Gastrocnemius medialis (tissue), 4 donors: ENCODE measurements around the gene GPAT3. TPM values are rescaled to one million over a fixed set of nuclear protein-coding genes. Genes with fewer than 3 reads are reported as not detected.
"Not testable (repeated sequence)": the region's sequence is repeated elsewhere in the genome, so short reads cannot be mapped to it uniquely, and the experiment has no call there.

ENCODE experiments used
- ATAC-seq, 2 donors: fragments of 150-250 bp; one replicate each; pipeline ENCODE4 v1.9.1; 2016
- DNase-seq, 2 donors: peaks; one replicate each; pipeline ENCODE4 v3.0.0-alpha.2; 2019
- H3K27ac ChIP-seq, 4 donors: fragments of 200-600 bp; sonication (generic); 1 replicate in 1 of 4; 2 replicates in 3 of 4; pipeline ENCODE4 v1.5.1; 2016 to 2018; ENCODE audit warnings: mild to moderate bottlenecking in 2 of 4, moderate library complexity in 1 of 4
- H3K27me3 ChIP-seq, 3 donors: fragments of 200-600 bp; sonication (generic) in 2 of 3; 1 replicate in 1 of 3; 2 replicates in 2 of 3; pipeline versions ENCODE4 v1.5.1 to v1.6.0; 2016 to 2019; ENCODE audit warnings: mild to moderate bottlenecking in 1 of 3, moderate library complexity in 1 of 3
- H3K36me3 ChIP-seq, 2 donors: fragments of 200-600 bp; sonication (generic) in 1 of 2; one replicate each; pipeline ENCODE4 v1.5.1; 2017 to 2018
- H3K4me1 ChIP-seq, 2 donors: fragments of 200-600 bp; sonication (generic) in 1 of 2; one replicate each; pipeline ENCODE4 v1.5.1; 2016 to 2017; ENCODE audit warnings: mild to moderate bottlenecking in 2 of 2
- H3K4me3 ChIP-seq, 4 donors: fragments of 200-600 bp; sonication (generic) in 3 of 4; 1 replicate in 1 of 4; 2 replicates in 3 of 4; pipeline ENCODE4 v1.5.1; 2016 to 2019; ENCODE audit warnings: mild to moderate bottlenecking in 2 of 4
- H3K9me3 ChIP-seq, 3 donors: fragments of 200-600 bp; sonication (generic) in 2 of 3; 1 replicate in 1 of 3; 2 replicates in 2 of 3; pipeline ENCODE4 v1.5.1; 2016 to 2019
- CTCF ChIP-seq, 5 experiments: fragments of 450-650 bp in 3 of 5; fragments of 200-600 bp in 2 of 5; sonication (generic) in 2 of 5; IDR thresholded peaks in 4 of 5; conservative IDR thresholded peaks in 1 of 5; 1 replicate in 4 of 5; 2 replicates in 1 of 5; pipeline ENCODE4 v1.5.1; 2016 to 2019; ENCODE audit warnings: antibody characterized with exemption in 5 of 5, mild to moderate bottlenecking in 3 of 5, moderate library complexity in 3 of 5
- POLR2A ChIP-seq, 2 donors: fragments of 450-650 bp; IDR thresholded peaks; one replicate each; pipeline ENCODE4 v1.6.1; 2017; ENCODE audit warnings: antibody characterized with exemption in 2 of 2, mild to moderate bottlenecking in 2 of 2, moderate library complexity in 2 of 2
- in situ Hi-C, 4 donors: fragments of 200-750 bp; cut with MboI; loops; one replicate each; pipeline versions ENCODE4 v1.15.0 to v1.8.0; 2017; ENCODE audit warnings: low sequenced_read_pairs in 4 of 4
- intact Hi-C: fragments of 100-400 bp; cut with DNase I; formaldehyde crosslinking; loops from one replicate; pipeline ENCODE4 v1.15.1; 2023; ENCODE audit warnings: low total_unique reads
- total RNA-seq, 4 donors: library from RNA; depleted of rRNA; stranded (reverse); fragments of >200 nt; gene quantifications; one replicate each; pipeline versions ENCODE4 v1.1.0 to v1.2.3, GENCODE V29; 2016

Gene GPAT3
- total RNA-seq: 100 to 1,000 TPM in 1 of 4 donors, 10 to 100 TPM in 2, 1 to 10 TPM in 1; 9.5 to 183 (median 26.5) TPM

- Histone ChIP-seq H3K4me3 (peak within 1 kb of the TSS; percentile 81 to 95 (median 86)), H3K27me3 (no peaks in the 10 kb centered on the region), H3K9me3 (no peaks in the 10 kb centered on the region), H3K4me1 (peaks cover 14 to 17% of the 10 kb centered on the region in 2 donors), H3K36me3 (no peaks in the 10 kb centered on the region), H3K27ac (peak within 1 kb of the TSS; percentile 95 to 99 (median 98))
- DNase-seq (peak; percentile 86 to 94), ATAC-seq (peak; percentile 81 to 87)
- intact Hi-C loops: loop anchor here (1.0 to 5.0 kb wide), 5 partner anchors 26 to 91 kb away; partner anchors contain the start of gene ABRAXAS1
- in situ Hi-C loops: loop anchor here in 1 of 4 donors (5.0 kb wide), 1 partner anchor 92 kb away; no protein-coding TSS in a partner anchor
- TF ChIP-seq POLR2A (IDR thresholded peaks at IDR 0.05) (peak; percentile 88 to 93), CTCF (IDR thresholded peaks at IDR 0.05 in 4 of 5, conservative IDR thresholded peaks at IDR 0.05 in 1 of 5) (no peak)
These were observed at the start of gene GPAT3 for GRCh38 chr4:83535520-83536361. Gene GPAT3 (plus strand): TSS chr4:83536108. CDS start chr4:83536623, 515 bp downstream.

- H3K4me1 ChIP-seq: peaks cover 13% of the 10 kb centered on the region in 2 donors
- no peak for TF ChIP-seq CTCF (IDR thresholded peaks at IDR 0.05 in 4 of 5, conservative IDR thresholded peaks at IDR 0.05 in 1 of 5)
- no peak for TF ChIP-seq POLR2A (IDR thresholded peaks at IDR 0.05)
- peaks cover 0 to 2% of the 10 kb centered on the region in 2 donors for H3K36me3 ChIP-seq
- in situ Hi-C loops (no loop called here), intact Hi-C loops (no loop called here)
- H3K9me3 ChIP-seq: no peaks in the 10 kb centered on the region
- H3K27me3 ChIP-seq: no peaks in the 10 kb centered on the region
- no peak overlapping the region for H3K4me3 ChIP-seq
- DNase-seq (no peak), ATAC-seq (no peak)
- no peak overlapping the region for H3K27ac ChIP-seq
These were observed 49.3 kb upstream of the GPAT3 start for GRCh38 chr4:83486457-83487129.

- no peak overlapping the region for H3K27ac ChIP-seq
- H3K4me1 ChIP-seq: peaks cover 6% of the 10 kb centered on the region in 2 donors
- no peak for TF ChIP-seq CTCF (IDR thresholded peaks at IDR 0.05 in 4 of 5, conservative IDR thresholded peaks at IDR 0.05 in 1 of 5)
- intact Hi-C loops: no loop called here
- H3K36me3 ChIP-seq: no peaks in the 10 kb centered on the region
- no peaks in the 10 kb centered on the region for H3K9me3 ChIP-seq
- no peak overlapping the region for H3K4me3 ChIP-seq
- DNase-seq (no peak), ATAC-seq (no peak)
- H3K27me3 ChIP-seq: no peaks in the 10 kb centered on the region
- in situ Hi-C loops: no loop called here
These were observed 46.1 kb upstream of the GPAT3 start for GRCh38 chr4:83489711-83490326.

- ATAC-seq: no peak
- TF ChIP-seq POLR2A (IDR thresholded peaks at IDR 0.05) (no peak), CTCF (IDR thresholded peaks at IDR 0.05 in 4 of 5, conservative IDR thresholded peaks at IDR 0.05 in 1 of 5) (peak; percentile 25 to 62 (median 38))
- H3K9me3 ChIP-seq: no peaks in the 10 kb centered on the region
- no peak overlapping the region for H3K4me3 ChIP-seq
- no peak overlapping the region for H3K27ac ChIP-seq
- H3K27me3 ChIP-seq: no peaks in the 10 kb centered on the region
- no peak for DNase-seq
- no peaks in the 10 kb centered on the region for H3K4me1 ChIP-seq
- in situ Hi-C loops (no loop called here), intact Hi-C loops (no loop called here)
- no peaks in the 10 kb centered on the region for H3K36me3 ChIP-seq
These were observed 44.9 kb upstream of the GPAT3 start for GRCh38 chr4:83490876-83491450.

GRCh38 chr4:83496085-83496917, 39.6 kb upstream of the GPAT3 start:
- DNase-seq, ATAC-seq, H3K27ac ChIP-seq, H3K9me3 ChIP-seq, H3K36me3 ChIP-seq, intact Hi-C loops, in situ Hi-C loops, H3K27me3 ChIP-seq, H3K4me3 ChIP-seq, H3K4me1 ChIP-seq: not testable (repeated sequence)
